ENCODE measurements around the gene P2RY4. TPM values are rescaled to one million over a fixed set of nuclear protein-coding genes. Genes with fewer than 3 reads are reported as not detected.
"Not testable (repeated sequence)": the region's sequence is repeated elsewhere in the genome, so short reads cannot be mapped to it uniquely, and the experiment has no call there.

The P2RY4 gene
- total RNA-seq, 3 donors from 2014 or later = 0.33 to 1.3 (median 0.64) TPM

DNA sequence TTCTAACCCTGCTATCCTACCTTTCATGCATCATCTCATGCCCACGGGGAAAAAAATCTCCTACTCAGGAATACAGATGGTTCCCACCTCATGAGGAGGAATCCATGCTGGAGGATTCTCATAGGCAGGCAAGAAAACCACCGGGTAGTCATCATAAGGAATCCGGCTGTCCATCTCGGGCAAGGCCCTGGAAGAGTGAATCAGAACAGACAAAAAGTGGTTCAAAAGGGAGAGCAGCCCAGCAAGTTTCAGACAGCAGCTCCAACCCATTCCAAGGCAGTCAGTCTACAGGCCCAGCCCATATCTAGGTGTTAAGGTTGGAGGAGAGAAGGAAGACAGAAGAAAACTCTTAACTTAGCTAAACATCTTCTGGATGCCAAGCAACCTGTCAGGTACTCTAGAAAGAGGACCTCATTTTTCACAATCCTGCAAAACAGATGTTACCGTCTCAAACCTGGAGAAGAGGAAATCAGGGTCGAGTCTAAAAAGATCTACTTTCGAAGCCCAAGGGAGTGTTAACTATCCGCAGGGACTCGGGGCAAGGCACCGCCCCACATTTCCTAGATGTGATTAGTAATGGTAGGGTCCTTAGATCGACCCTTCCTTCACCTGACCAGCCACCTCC, 29.3 kb upstream of the P2RY4 start:
- peak overlapping the region; percentile 52 to 69 (median 59) for H3K4me3 ChIP-seq
- peaks cover 0 to 30% of the 10 kb centered on the region in 2 donors for H3K27me3 ChIP-seq
- peak overlapping the region; percentile 65 to 67 for H3K27ac ChIP-seq
- H3K9me3 ChIP-seq = no peaks in the 10 kb centered on the region
- DNase-seq (ENCODE audit: low spot score in 2 of 2) = no peak
- no peaks in the 10 kb centered on the region for H3K36me3 ChIP-seq
- intact Hi-C loops (cut with DNase I; ENCODE audit: low total_unique reads) = loop anchor here (5.0 kb wide), 1 partner anchor 503 kb away; no protein-coding TSS in a partner anchor
- peaks cover 0 to 4% of the 10 kb centered on the region in 2 donors for H3K4me1 ChIP-seq
- no peak for TF ChIP-seq POLR2AphosphoS5 (IDR thresholded peaks at IDR 0.05)
- no peak for TF ChIP-seq POLR2A (IDR thresholded peaks at IDR 0.05)

DNA sequence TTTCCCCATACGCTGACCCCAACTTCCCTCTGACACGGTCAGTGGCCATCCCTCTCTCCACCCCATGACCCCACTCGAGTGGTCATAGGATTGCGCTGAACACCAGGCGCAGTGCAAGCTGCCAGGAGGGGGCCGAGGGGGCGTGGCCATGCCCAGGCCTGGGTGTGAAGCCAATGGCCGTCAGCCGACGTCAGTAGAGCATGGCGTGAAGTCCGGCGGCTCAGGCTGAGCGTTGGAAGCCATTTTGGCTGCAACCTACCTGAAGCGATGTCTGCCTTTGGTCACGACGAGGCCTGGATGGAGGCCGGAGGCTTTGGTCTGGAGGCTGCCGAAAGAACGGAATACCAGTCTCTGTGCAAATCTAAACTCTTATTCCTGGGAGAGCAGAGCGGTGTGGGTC, 21.9 kb upstream of the P2RY4 start, which contains the start of gene RAB41:
RAB41 (plus strand) TSS at position 222 of the 400 bp plus-strand sequence; CDS start at position 268, 46 bp downstream.
- H3K27me3 ChIP-seq = peaks cover 0 to 65% of the 10 kb centered on the region in 2 donors

DNA sequence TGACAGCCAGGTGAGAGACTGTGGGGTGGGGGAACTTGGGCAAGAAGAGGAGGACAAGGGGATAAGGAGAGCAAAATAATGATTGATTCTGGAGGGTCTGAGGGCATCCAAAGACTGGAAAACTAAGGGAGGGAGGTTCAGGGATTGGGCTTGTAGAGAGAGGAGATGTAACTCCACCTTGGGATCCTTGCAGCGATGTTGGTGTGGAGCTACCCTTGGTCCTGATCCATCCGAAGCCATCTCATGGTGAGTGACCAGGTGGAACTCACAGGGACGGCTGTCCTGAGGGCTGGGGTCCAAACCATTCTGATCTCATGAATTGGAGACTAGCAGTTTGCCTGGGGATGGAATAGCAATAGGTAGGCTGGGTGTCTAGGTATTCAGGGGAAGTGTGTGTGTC, 20.6 kb upstream of the P2RY4 start:
- no peaks in the 10 kb centered on the region for H3K36me3 ChIP-seq
- no peak for DNase-seq (ENCODE audit: low spot score in 2 of 2)
- H3K27me3 ChIP-seq = peaks cover 0 to 68% of the 10 kb centered on the region in 2 donors
- no peak for TF ChIP-seq POLR2AphosphoS5 (IDR thresholded peaks at IDR 0.05)
- TF ChIP-seq CTCF (IDR thresholded peaks at IDR 0.05) = no peak
- no peak for TF ChIP-seq POLR2A (IDR thresholded peaks at IDR 0.05)
- H3K4me3 ChIP-seq = no peak overlapping the region
- intact Hi-C loops (cut with DNase I; ENCODE audit: low total_unique reads) = no loop called here
- no peak overlapping the region for H3K27ac ChIP-seq
- H3K4me1 ChIP-seq = no peaks in the 10 kb centered on the region
- H3K9me3 ChIP-seq = no peaks in the 10 kb centered on the region

More for the DNA sequence above, 21.9 kb upstream of the P2RY4 start, which contains the start of gene RAB41:
- Histone ChIP-seq H3K9me3 (no peaks in the 10 kb centered on the region), H3K4me3 (no peak within 1 kb of the TSS), H3K4me1 (no peaks in the 10 kb centered on the region), H3K27ac (no peak within 1 kb of the TSS), H3K36me3 (no peaks in the 10 kb centered on the region)
- TF ChIP-seq POLR2AphosphoS5 (IDR thresholded peaks at IDR 0.05) = no peak
- TF ChIP-seq POLR2A (IDR thresholded peaks at IDR 0.05) = no peak
- TF ChIP-seq CTCF (IDR thresholded peaks at IDR 0.05) = no peak
- DNase-seq (ENCODE audit: low spot score in 2 of 2) = no peak
- intact Hi-C loops (cut with DNase I; ENCODE audit: low total_unique reads) = no loop called here

DNA sequence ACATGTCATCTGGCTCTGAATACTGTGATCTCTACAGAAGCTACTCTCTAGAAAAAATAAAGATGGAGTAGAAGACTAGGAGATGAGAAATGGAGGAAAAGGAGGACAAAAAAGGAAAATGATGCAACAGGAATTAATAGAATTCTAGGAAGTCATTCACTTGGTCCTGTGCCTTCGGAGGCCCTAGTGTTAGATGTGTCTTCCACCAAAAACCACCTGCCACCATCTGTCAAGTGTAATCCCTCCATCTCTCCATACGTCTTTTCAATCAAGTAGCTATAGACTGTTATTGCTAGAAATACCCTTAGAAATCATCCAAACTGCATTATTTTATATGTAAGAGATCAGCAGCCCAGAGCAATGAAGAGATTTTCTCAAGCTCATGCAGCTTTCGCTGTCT, 19.1 kb upstream of the P2RY4 start:
- TF ChIP-seq POLR2AphosphoS5 (IDR thresholded peaks at IDR 0.05) (no peak), POLR2A (IDR thresholded peaks at IDR 0.05) (no peak), CTCF (IDR thresholded peaks at IDR 0.05) (no peak)
- H3K27me3 ChIP-seq = peaks cover 0 to 66% of the 10 kb centered on the region in 2 donors
- H3K36me3 ChIP-seq = no peaks in the 10 kb centered on the region
- no peak overlapping the region for H3K27ac ChIP-seq
- no peak for DNase-seq (ENCODE audit: low spot score in 2 of 2)
- no peak overlapping the region for H3K4me3 ChIP-seq
- H3K9me3 ChIP-seq = no peaks in the 10 kb centered on the region
- H3K4me1 ChIP-seq = no peaks in the 10 kb centered on the region
- intact Hi-C loops (cut with DNase I; ENCODE audit: low total_unique reads) = no loop called here

GRCh38 chrX:70274029-70274428, 14.0 kb upstream of the P2RY4 start:
- H3K4me3 ChIP-seq; H3K4me1 ChIP-seq; intact Hi-C loops (cut with DNase I; ENCODE audit: low total_unique reads); H3K27ac ChIP-seq; H3K36me3 ChIP-seq; H3K9me3 ChIP-seq; DNase-seq (ENCODE audit: low spot score in 2 of 2): not testable (repeated sequence)
- H3K27me3 ChIP-seq = peaks cover 0 to 56% of the 10 kb centered on the region in 2 donors

GRCh38 chrX:70268034-70268433, 8.0 kb upstream of the P2RY4 start, which contains the start of gene ARR3:
TSS of gene ARR3 (plus strand) at chrX:70268334. CDS start at chrX:70269386, 1,052 bp downstream.
- Histone ChIP-seq H3K27me3 (peaks cover 0 to 42% of the 10 kb centered on the region in 2 donors), H3K27ac (no peak within 1 kb of the TSS), H3K4me1 (no peaks in the 10 kb centered on the region), H3K9me3 (peaks cover 0 to 6% of the 10 kb centered on the region in 2 donors), H3K36me3 (no peaks in the 10 kb centered on the region), H3K4me3 (no peak within 1 kb of the TSS)
- TF ChIP-seq CTCF (IDR thresholded peaks at IDR 0.05) = no peak
- TF ChIP-seq POLR2A (IDR thresholded peaks at IDR 0.05) = no peak
- no peak for TF ChIP-seq POLR2AphosphoS5 (IDR thresholded peaks at IDR 0.05)
- no peak for DNase-seq (ENCODE audit: low spot score in 2 of 2)
- intact Hi-C loops (cut with DNase I; ENCODE audit: low total_unique reads) = no loop called here

All from breast epithelium (tissue), 4 donors.